Osteoblast (primary cell): ENCODE data around the gene AOC3. TPM values are rescaled to one million over a fixed set of nuclear protein-coding genes. Genes with fewer than 3 reads are reported as not detected.

Experiments
- DNase-seq: peaks from one replicate; pipeline ENCODE4 v3.0.0; 2011; ENCODE audit warnings: low spot score, mixed read lengths; ENCODE audit not compliant: insufficient read length; ENCODE audit errors: missing footprints
- H2AFZ ChIP-seq: 2 replicates; pipeline ENCODE4 v1.6.0; 2011; ENCODE audit warnings: mild to moderate bottlenecking, low read length
- H3K27ac ChIP-seq: 2 replicates; pipeline ENCODE4 v1.5.1; 2011; ENCODE audit warnings: mild to moderate bottlenecking, low read depth, low read length, moderate library complexity
- H3K27me3 ChIP-seq: 2 replicates; pipeline ENCODE4 v1.6.0; 2012; ENCODE audit warnings: mild to moderate bottlenecking, control low read depth, inconsistent platforms, low read length, moderate library complexity; ENCODE audit not compliant: insufficient read depth
- H3K36me3 ChIP-seq: 2 replicates; pipeline ENCODE4 v1.5.1; 2011; ENCODE audit warnings: mild to moderate bottlenecking, low read length, control low read depth, moderate library complexity; ENCODE audit not compliant: insufficient read depth
- H3K4me1 ChIP-seq: 2 replicates; pipeline ENCODE4 v1.5.1; 2011; ENCODE audit warnings: mild to moderate bottlenecking, low read length, control low read depth, moderate library complexity; ENCODE audit not compliant: insufficient read depth
- H3K4me2 ChIP-seq: 2 replicates; pipeline ENCODE4 v1.6.0; 2011; ENCODE audit warnings: mild to moderate bottlenecking, low read length; ENCODE audit not compliant: insufficient read depth
- H3K4me3 ChIP-seq: fragments of 200-600 bp; sonication (generic); 3 replicates; pipeline ENCODE4 v1.5.1; 2012; ENCODE audit warnings: mild to moderate bottlenecking, low read length, inconsistent platforms; ENCODE audit not compliant: insufficient read depth
- H3K79me2 ChIP-seq: 2 replicates; pipeline ENCODE4 v1.6.0; 2012; ENCODE audit warnings: mild to moderate bottlenecking, low read length, control low read depth, inconsistent platforms; ENCODE audit not compliant: insufficient read depth
- H3K9me3 ChIP-seq: 2 replicates; pipeline ENCODE4 v1.5.1; 2011; ENCODE audit warnings: low read depth, low read length, control low read depth
- H4K20me1 ChIP-seq: 2 replicates; pipeline ENCODE4 v1.6.0; 2012; ENCODE audit warnings: mild to moderate bottlenecking, low read length, control low read depth; ENCODE audit not compliant: insufficient read depth
- CTCF ChIP-seq: IDR thresholded peaks from 2 replicates; pipeline ENCODE4 v1.5.1; 2011; ENCODE audit warnings: mild to moderate bottlenecking, low read depth, low read length, moderate library complexity; ENCODE audit errors: extremely low read depth
- total RNA-seq: library from RNA; depleted of rRNA; stranded (reverse); fragments of >200 nt; gene quantifications from 2 replicates; pipeline ENCODE4 v1.2.3, GENCODE V29; 2012

The AOC3 gene
- total RNA-seq, 1 donor = not detected

GRCh38 chr17:42852351-42852750, 1.4 kb downstream of the AOC3 start:
- no peaks in the 10 kb centered on the region for H3K36me3 ChIP-seq

GRCh38 chr17:42853004-42853403, 2.0 kb downstream of the AOC3 start:
- DNase-seq = no peak
- Histone ChIP-seq H3K4me2 (no peak overlapping the region), H3K27ac (no peak overlapping the region), H3K79me2 (no peaks in the 10 kb centered on the region), H3K27me3 (peaks cover 21% of the 10 kb centered on the region), H3K36me3 (no peaks in the 10 kb centered on the region), H4K20me1 (no peaks in the 10 kb centered on the region), H3K9me3 (no peaks in the 10 kb centered on the region), H2AFZ (no peak overlapping the region), H3K4me3 (no peak overlapping the region), H3K4me1 (no peaks in the 10 kb centered on the region)
- TF ChIP-seq CTCF = no peak

More at GRCh38 chr17:42852351-42852750, 1.4 kb downstream of the AOC3 start:
- H2AFZ ChIP-seq = no peak overlapping the region
- H3K79me2 ChIP-seq = no peaks in the 10 kb centered on the region
- H3K27me3 ChIP-seq = peaks cover 21% of the 10 kb centered on the region
- H3K4me3 ChIP-seq = no peak overlapping the region
- H3K4me1 ChIP-seq = no peaks in the 10 kb centered on the region
- TF ChIP-seq CTCF = no peak
- no peaks in the 10 kb centered on the region for H3K9me3 ChIP-seq
- DNase-seq = no peak
- H3K4me2 ChIP-seq = no peak overlapping the region
- H3K27ac ChIP-seq = no peak overlapping the region
- peaks cover 1% of the 10 kb centered on the region for H4K20me1 ChIP-seq

- Histone ChIP-seq H3K9me3 (no peaks in the 10 kb centered on the region), H3K27ac (no peak overlapping the region), H3K27me3 (peaks cover 20% of the 10 kb centered on the region), H3K4me3 (no peak overlapping the region), H3K79me2 (no peaks in the 10 kb centered on the region), H3K36me3 (no peaks in the 10 kb centered on the region), H3K4me2 (no peak overlapping the region), H4K20me1 (no peaks in the 10 kb centered on the region), H2AFZ (no peak overlapping the region), H3K4me1 (no peaks in the 10 kb centered on the region)
- DNase-seq = no peak
- TF ChIP-seq CTCF = no peak
These were observed 2.6 kb downstream of the AOC3 start for GRCh38 chr17:42853597-42853967.

GRCh38 chr17:42853968-42854790, 3.2 kb downstream of the AOC3 start:
- Histone ChIP-seq H3K36me3 (no peaks in the 10 kb centered on the region), H3K4me3 (no peak overlapping the region), H3K27ac (no peak overlapping the region), H3K4me1 (no peaks in the 10 kb centered on the region), H2AFZ (no peak overlapping the region), H3K79me2 (no peaks in the 10 kb centered on the region), H3K4me2 (no peak overlapping the region), H3K9me3 (no peaks in the 10 kb centered on the region), H3K27me3 (peaks cover 15% of the 10 kb centered on the region), H4K20me1 (no peaks in the 10 kb centered on the region)
- TF ChIP-seq CTCF = no peak
- DNase-seq = no peak
